SKM-1 (cell line): ENCODE data around the gene IFITM10.
A peak's percentile ranks its signal among the peaks of the same experiment; 100 is the strongest.
"Not testable (repeated sequence)": the region's sequence is repeated elsewhere in the genome, so short reads cannot be mapped to it uniquely, and the experiment has no call there.

Experiments
- DNase-seq: peaks from one replicate; lab custom pipeline; 2025; ENCODE audit not compliant: unreplicated experiment; lab: John Stamatoyannopoulos, UW

IFITM10 gene

DNA sequence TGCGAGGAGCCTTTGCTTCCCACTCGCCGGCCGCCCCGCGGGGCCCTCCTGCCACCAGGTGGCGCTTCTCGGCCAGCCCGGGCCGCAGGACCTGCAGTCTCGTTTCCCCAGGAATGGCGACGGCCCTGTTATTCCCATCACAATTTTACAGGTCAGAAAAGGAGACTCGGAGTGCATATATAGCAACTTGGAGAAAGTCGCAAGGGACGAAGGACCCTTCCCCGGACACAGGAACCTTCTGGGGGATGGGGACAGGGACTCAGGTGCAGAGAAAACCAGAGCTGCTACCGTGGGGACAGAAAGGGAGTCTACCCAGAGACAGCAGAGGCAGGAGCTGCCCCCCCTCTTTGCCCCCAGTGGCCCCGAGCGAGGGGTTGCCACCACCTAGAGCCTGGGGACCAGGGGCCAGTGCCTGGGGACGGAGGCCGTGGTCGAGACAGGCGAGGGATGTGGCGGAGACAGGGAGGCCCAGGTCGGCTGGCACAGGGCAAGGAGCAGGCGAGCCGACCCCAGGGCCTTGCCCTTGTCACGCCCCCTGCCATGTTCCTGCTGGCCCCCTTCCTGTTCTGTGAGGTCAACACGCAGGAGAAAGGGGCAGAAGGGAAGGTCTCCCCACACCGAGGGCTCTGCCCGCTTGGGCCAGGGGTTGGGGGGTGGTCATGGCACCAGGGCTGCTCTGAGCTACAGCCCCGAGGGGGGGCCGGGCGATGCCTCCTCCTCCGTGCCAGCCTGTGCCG is 56.9 kb downstream of the IFITM10 start:
- DNase-seq, result peak; percentile 15

DNA sequence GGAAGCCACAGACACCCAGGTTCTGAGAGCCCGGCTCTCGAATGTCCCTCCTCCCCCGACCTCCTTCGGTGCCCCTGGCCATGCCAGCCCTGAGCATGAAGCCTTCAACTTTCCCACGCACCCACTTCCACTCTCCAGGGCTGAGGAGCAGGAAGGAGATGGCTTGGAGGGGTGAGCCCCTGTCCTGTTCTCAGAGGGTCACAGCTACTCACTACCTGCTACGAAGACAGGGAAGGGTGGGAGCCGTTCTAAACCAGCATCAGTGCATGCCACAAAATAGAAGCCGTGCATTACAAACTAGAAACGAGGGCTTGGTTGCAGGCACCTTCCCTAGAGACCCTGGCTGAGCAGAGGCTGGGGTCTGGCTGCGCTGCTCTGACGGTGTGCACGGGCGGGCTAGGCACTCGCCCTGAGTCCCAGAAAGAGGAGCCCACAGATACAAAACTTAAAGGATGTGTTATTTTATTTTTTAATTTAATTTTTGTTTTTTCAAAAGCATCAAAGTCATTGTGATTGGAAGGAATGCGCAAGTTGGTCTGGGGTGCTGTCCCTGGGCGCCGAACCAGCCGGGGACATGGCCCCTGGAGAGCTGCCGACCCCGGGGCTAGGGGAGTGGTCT is 57.6 kb downstream of the IFITM10 start:
- no peak for DNase-seq

DNA sequence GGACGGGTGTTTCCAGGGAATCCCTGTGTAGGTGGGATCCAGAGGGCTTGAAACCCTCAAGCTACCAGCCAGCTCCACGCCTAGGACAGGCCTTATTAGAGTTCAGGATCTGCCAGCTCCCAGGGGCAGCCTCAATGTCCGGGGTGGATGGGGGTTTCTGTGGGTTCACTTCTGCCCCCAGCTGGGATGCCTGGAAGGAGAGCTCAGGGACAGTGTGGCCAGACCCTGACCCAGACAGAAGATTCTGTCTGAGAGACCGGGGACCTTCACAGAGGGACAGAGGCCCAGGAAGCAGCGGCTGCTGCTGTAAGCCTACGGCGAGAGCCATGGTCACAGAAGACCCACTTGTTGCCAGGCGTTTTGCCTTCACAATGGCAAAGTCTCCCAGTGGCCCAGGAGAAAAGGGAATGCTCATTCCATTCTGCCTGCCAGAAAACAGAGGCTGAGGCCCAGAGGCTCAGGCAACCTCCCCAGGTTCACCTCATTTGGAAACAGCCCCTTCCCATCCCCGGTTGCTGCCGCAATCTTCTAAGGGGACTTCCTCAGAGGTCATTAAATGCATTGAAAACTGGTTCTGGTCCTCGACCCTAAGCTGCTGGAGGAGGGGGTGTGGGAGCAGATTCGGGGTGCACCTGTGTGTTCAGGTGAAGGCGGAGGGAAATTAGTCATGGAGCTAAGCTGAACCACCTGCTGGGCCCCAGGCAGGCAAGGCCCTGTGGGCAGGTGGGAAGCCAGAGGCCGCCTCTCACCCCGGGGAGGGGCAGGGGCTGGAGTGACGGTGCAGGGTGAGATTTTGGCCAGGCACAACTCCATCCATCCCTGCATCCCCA is 58.3 kb downstream of the IFITM10 start:
- no peak for DNase-seq

DNA sequence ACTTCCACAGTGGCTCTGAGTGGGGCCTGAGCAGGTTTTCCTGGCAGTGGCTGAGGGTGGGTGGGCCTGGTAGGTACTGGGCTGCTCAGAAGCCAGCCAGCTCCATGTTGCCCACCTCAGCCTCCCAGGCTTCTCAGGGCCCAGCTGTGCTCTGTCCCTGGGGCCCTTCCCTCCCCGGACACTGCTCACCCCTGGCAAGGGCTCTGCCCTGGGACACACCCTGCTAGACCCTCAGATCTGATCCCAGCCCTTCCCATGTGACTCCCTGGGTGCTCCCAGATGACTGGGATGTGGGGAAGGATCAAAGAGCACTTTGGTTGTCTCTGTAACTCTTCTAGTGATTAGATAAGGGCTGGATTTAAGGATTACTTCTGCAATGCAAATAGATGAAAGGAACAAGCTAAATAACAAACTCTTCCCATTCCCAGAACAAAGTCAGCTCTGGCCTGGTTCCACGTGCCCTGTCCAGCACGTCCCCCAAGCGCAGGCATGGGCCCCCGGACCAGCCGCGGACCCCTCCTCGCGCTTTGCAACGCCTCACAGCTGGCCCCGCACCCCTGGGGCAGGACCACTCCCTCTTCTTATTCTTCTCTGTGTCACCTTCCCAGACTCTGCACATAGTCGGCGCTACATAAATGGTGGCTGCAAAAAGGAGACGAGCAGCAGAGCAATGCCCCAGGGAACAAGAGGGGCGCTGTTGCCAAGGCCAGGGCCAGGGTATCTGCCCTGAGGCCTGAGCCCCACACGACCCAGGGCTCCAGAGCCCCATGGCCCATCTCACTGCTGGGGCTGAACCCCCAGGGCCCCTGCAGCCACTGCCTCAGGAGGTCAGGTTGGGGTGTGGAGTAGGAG is 59.1 kb downstream of the IFITM10 start:
- no peak for DNase-seq

DNA sequence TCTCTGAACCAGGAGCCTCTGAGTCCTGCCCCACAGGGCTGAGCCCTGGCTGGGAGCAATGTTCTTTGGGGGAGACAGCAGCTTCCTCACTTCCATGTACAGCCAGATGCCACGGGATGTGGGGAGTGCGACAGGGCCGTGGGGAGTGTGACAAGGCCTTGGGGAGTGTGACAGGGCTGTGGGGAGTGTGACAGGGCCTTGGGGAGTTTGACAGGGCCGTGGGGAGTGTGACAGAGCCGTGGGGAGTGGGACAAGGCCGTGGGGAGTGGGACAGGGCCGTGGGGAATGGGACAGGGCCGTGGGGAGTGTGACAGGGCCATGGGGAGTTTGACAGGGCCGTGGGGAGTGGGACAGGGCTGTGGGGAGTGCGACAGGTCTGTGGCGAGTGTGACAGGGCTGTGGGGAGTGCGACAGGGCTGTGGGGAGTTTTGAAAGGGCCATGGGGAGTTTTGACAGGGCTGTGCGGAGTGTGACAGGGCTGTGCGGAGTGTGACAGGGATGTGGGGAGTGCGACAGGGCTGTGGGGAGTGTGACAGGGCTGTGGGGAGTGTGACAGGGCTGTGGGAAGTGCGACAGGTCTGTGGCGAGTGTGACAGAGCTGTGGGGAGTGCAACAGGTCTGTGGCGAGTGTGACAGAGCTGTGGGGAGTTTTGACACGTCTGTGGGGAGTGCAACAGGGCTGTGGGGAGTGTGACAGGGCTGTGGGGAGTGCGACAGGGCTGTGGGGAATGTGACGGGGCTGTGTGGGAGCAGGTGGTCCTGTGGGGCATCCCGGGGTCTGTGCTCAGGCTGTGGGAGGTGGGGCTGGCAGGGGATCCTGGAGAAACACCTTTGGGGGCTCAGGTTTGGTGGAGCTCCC is 60.0 kb downstream of the IFITM10 start:
- no peak for DNase-seq

DNA sequence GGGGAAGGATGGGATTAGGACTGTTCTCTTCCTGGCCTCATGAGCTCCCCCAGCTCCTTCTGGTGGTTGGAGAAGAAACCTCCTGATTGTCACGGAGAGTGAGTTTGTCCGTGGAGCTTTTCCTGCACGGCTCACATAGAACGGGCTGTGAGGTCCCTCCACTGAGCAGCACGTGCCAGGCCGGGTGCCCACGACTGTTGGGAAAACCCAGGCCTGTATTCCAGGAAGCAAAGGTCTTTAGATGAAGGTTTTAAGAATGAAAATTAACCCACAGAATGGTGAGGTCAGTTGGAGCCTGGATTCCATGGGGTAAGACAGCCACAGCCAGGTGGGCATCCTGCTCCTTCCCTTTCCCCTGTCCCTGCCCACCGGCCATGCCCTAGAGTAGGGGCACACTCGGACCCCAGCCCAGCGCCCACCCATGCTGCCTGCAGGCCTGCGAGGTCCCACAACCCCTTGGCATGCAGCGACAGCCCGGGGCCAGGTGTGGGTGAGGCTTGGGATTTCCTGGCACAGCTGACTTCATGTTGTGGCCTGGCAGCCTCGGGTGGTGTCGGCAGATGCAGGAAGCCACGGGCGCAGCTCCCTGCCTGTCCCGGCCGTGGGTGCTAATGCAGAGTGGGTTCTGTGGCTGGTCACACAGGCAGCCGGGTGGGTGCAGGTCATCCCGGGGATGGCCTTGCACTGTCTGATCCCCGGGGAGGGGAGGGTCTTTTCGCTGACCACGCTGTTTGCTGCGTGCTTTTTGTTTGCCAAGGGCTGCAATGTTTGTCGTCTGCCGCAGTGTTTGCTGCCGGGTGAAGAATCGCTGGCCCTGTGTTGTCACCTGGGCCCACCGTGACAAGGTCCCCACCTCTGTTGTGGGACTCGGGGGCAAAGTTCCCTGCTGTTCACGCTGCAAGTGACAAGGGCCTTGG is 60.9 kb downstream of the IFITM10 start:
- not testable (repeated sequence) for DNase-seq

DNA sequence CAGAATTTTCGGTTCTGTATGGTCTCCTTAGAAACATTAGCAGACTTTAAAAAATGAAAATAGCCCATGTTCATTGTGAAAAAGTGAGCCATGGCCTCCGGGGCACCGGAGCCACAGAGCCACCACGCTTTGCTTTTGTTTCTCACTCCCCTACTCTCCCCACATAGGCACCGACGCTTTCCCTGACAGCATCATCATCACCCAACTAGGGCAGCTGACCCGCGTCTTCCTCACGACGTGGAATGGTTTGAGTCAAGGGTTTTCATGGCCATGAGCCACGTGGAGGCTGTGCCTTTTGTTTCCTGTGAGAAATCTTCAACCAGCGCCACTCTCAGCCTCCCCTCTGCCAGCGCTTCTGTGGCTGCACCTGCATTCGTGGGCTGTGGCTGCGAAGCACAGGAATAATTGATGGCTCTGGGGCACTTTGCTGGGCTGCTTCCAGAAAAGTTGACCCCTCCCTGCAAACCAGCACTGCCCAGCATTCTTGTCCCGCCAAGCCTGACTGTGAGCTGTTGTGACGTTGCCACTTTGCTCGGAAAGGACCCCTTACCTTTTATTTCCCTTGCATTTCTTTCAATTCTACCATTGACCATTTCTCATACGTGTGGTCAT is 62.0 kb downstream of the IFITM10 start:
- not testable (repeated sequence) for DNase-seq

DNA sequence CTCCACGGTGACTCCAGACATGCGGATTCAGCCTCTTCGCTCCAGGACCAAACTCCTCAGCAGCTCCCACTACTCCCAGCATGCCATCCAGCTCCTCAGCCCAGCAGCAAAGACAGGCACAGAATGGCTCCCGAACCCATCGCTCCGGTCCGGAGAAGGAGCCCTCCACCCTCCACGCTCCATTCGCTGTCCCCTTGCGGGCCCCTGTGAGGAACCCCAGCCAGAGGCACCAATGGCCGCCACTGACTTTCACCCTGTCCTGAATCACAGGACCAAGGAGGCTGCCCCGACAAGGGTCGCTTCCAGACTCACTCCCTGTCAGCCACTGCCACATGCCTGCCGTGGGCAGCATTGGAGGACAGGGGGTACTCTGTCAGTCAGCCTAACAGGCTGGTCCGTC is 64.2 kb downstream of the IFITM10 start:
- DNase-seq, result not testable (repeated sequence)

DNA sequence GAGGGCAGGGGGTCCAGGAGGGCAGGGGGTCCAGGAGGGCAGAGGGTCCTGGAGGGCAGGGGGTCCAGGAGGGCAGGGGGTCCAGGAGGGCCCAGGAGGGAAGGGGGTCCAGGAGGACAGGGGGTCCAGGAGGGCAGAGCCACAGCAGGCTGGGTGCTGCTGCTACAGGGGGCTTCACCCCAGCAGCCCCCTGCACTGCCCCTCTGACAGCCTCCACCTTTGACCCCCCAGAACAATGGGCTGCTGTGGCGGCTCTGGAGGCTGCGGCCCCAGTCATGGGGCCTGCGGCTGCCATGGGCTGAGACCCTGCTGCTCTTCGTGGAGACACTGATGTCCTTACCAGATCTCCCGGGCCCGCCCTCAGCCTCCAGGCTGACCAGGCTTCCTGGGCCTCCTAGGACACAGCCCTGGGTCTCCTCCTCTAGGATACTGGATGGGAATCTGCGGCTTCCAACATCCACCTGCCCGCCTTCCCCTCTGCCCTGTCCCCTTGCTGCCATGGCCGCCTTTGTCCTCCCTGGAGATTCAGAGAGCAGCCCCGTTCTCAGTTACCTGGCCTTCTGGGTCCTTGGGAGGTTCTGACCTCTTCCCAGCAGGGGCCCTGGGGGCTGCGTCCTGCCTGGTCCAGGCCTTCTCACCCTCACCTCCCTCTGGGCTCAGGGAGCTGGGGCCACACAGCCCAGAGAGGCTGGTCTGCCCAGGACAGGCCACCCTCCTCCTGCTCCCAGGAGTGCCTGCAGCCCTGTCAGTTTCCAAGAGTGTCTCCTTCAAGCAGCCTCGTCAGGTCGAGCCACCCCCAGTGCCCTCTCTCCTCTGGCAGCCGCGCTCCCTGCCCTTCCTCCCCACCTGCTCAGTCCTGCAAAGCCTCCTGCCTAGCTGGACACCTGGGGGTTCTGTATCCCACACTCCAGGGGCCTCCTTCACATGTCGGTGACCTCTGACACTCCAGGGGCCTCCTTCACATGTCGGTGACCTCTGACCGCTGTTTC is 65.2 kb downstream of the IFITM10 start:
- DNase-seq, result not testable (repeated sequence)

DNA sequence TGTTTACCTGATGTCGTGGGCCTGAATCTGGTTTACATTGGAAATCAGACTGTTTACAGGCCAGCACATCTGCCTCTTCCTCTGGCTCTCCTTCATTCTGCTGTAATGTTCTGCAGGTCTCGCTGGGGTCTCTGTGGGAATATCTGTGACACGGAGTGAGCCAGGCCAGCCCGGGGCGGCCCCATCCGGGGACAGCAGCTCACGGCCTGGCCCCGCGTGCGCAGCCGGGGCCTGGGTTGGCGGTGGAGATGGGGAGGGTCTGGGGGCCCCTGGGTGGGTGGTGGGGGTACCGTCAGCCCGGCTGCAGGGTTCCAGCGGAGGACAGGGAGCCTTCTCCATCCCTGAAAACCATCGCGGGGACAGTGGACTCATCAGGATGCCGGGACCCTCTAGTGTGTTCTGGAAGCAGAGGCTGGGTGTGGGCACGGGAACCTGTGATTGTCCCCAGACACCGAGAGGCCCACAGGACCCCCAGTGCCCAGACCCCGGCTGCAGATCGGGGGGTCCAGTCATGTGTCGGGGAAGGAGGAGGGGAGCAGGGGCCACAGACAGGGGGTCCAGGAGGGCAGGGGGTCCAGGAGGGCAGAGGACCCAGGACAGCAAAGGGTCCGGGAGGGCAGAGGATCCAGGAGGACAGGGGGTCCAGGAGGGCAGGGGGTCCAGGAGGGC is 66.4 kb downstream of the IFITM10 start:
- DNase-seq, result not testable (repeated sequence)

DNA sequence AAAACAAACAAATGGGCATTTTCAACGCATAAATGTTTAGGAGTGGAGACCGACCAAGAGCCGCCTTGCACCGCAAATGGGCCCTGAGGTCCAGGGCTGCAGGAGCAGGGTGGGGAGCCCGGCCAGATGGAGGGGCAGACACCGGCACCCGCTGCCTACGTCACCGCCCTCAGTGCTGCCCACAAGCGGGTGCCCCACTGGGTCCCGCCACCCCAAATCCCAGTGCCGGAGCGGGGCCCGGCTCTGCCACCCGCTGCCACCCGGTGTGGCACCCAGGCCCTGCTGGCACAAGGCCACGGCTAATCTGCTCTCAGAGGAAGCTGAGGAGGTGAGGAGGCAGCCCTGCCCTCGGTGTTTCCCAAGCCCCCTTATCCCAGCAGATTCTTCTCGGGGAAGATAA is 67.2 kb downstream of the IFITM10 start:
- not testable (repeated sequence) for DNase-seq
